Measurements from ENCODE around the gene ADAMTS15.

GRCh38 chr11:130486391-130486836, 38.0 kb downstream of the ADAMTS15 start:
- TF ChIP-seq CTCF (IDR thresholded peaks at IDR 0.05) (no peak), POLR2A (IDR thresholded peaks at IDR 0.05; ENCODE audit: low read depth) (no peak)
